B cell (primary cell): ENCODE data around the gene LHX2. TPM values are rescaled to one million over a fixed set of nuclear protein-coding genes. Genes with fewer than 3 reads are reported as not detected.
A peak's percentile ranks its signal among the peaks of the same experiment; 100 is the strongest.

Experiments used
- ATAC-seq: fragments of 200-7000 bp; cut with Tn5 transposase; one replicate; pipeline ENCODE4 v1.10.0; 2021; ENCODE audit warnings: low read depth, mild to moderate bottlenecking, moderate number of reproducible peaks, moderate library complexity
- CTCF ChIA-PET: fragments of 350-600 bp; sonication (Branson Sonifier 250); formaldehyde crosslinking; loops from one replicate; lab custom pipeline; 2021; ENCODE audit warnings: antibody characterized with exemption, inconsistent platforms; lab: Charles Lee
- POLR2A ChIA-PET: fragments of 350-600 bp; sonication (Branson Sonifier 250); formaldehyde crosslinking; loops from one replicate; lab custom pipeline; 2021; ENCODE audit warnings: antibody characterized with exemption; lab: Charles Lee
- DNase-seq: peaks from one replicate; pipeline ENCODE4 v3.0.0; 2013
- H2AFZ ChIP-seq: 2 replicates; pipeline ENCODE4 v1.6.1; 2012; ENCODE audit warnings: mild to moderate bottlenecking, low read depth, low read length; ENCODE audit not compliant: insufficient read depth, poor library complexity, severe bottlenecking
- H3K27ac ChIP-seq, 2 donors: 1 replicate in 1 of 2; 2 replicates in 1 of 2; pipeline ENCODE4 v1.5.1; 2012 to 2013; ENCODE audit warnings: low read length in 2 of 2, mild to moderate bottlenecking in 2 of 2, moderate library complexity in 1 of 2
- H3K27me3 ChIP-seq, 4 experiments: fragments of 200-600 bp in 1 of 4; sonication (generic) in 1 of 4; replicated peaks in 1 of 4; 1 replicate in 2 of 4; 2 replicates in 2 of 4; pipeline versions ENCODE4 v1.6.1 to v1.7.0; 2013 to 2016; ENCODE audit warnings: low read length in 3 of 4, mild to moderate bottlenecking in 2 of 4, mixed read lengths in 1 of 4, moderate library complexity in 1 of 4; ENCODE audit not compliant: insufficient read depth in 4 of 4, control insufficient read depth in 3 of 4; ENCODE audit errors: control extremely low read depth in 1 of 4
- H3K36me3 ChIP-seq, 2 experiments: replicated peaks in 1 of 2; 1 replicate in 1 of 2; 2 replicates in 1 of 2; pipeline versions ENCODE4 v1.6.1 to v1.7.1; 2013; ENCODE audit warnings: low read length in 1 of 2; ENCODE audit not compliant: insufficient read depth in 2 of 2, control insufficient read depth in 1 of 2; ENCODE audit errors: control extremely low read depth in 1 of 2, extremely low read depth in 1 of 2
- H3K4me1 ChIP-seq, 2 donors: fragments of 200-600 bp in 1 of 2; sonication (generic) in 1 of 2; 1 replicate in 1 of 2; 2 replicates in 1 of 2; pipeline versions ENCODE4 v1.5.1 to v1.6.1; 2013 to 2017; ENCODE audit warnings: low read length in 2 of 2; ENCODE audit not compliant: control insufficient read depth in 2 of 2, insufficient read depth in 2 of 2
- H3K4me2 ChIP-seq: replicated peaks from 2 replicates; pipeline ENCODE3; 2012; ENCODE audit warnings: mild to moderate bottlenecking, low read depth, low read length; ENCODE audit not compliant: poor library complexity, severe bottlenecking
- H3K4me3 ChIP-seq, 5 experiments: fragments of 200-600 bp in 1 of 5; sonication (generic) in 1 of 5; 1 replicate in 3 of 5; 2 replicates in 2 of 5; pipeline versions ENCODE4 v1.5.1 to v1.7.0; 2011 to 2016; ENCODE audit warnings: low read length in 4 of 5, mild to moderate bottlenecking in 4 of 5, low read depth in 2 of 5, control low read depth in 1 of 5, moderate library complexity in 1 of 5; ENCODE audit not compliant: insufficient read depth in 1 of 5; ENCODE audit errors: control extremely low read depth in 1 of 5, extremely low read depth in 1 of 5
- H3K79me2 ChIP-seq: fragments of 200-600 bp; sonication (generic); one replicate; pipeline ENCODE4 v1.6.0; 2016; ENCODE audit warnings: low read length; ENCODE audit not compliant: control insufficient read depth, insufficient read depth
- H3K9ac ChIP-seq: fragments of 200-600 bp; sonication (generic); 2 replicates; pipeline ENCODE4 v1.6.1; 2017; ENCODE audit warnings: mild to moderate bottlenecking, low read length, moderate library complexity
- H3K9me3 ChIP-seq, 3 donors: one replicate each; pipeline versions ENCODE4 v1.6.1 to v1.7.1; 2013; ENCODE audit warnings: low read length in 2 of 3; ENCODE audit not compliant: control insufficient read depth in 2 of 3, insufficient read depth in 1 of 3; ENCODE audit errors: control extremely low read depth in 1 of 3
- H4K20me1 ChIP-seq: 2 replicates; pipeline ENCODE4 v1.6.0; 2012; ENCODE audit warnings: mild to moderate bottlenecking, low read length; ENCODE audit not compliant: insufficient read depth, control insufficient read depth, poor library complexity, severe bottlenecking
- H3K27ac Mint-ChIP-seq: one replicate; pipeline ENCODE4 v1.8.0; 2021; ENCODE audit warnings: mixed read lengths
- H3K27me3 Mint-ChIP-seq: one replicate; pipeline ENCODE4 v1.8.0; 2021; ENCODE audit warnings: mixed read lengths
- H3K4me1 Mint-ChIP-seq: one replicate; pipeline ENCODE4 v1.8.0; 2021; ENCODE audit warnings: mixed read lengths
- H3K4me3 Mint-ChIP-seq: one replicate; pipeline ENCODE4 v1.8.0; 2021; ENCODE audit warnings: mixed read lengths
- H3K9me3 Mint-ChIP-seq: one replicate; pipeline ENCODE4 v1.8.0; 2022; ENCODE audit warnings: mixed read lengths; ENCODE audit not compliant: insufficient read depth
- CTCF ChIP-seq: fragments of 200-600 bp; IDR thresholded peaks from one replicate; pipeline ENCODE4 v1.8.0; 2022; ENCODE audit warnings: antibody characterized with exemption, mild to moderate bottlenecking
- EZH2 ChIP-seq: IDR thresholded peaks from 2 replicates; pipeline ENCODE4 v1.6.1; 2012; ENCODE audit warnings: borderline replicate concordance, low read depth, mild to moderate bottlenecking, moderate library complexity, low read length; ENCODE audit not compliant: insufficient read depth, poor library complexity, severe bottlenecking
- WGBS: methylation state at CpG from one replicate; pipeline ENCODE4 v1.1.5; 2013; ENCODE audit warnings: missing lambda C conversion rate; ENCODE audit not compliant: insufficient coverage; 5-methylcytosine and 5-hydroxymethylcytosine counted together
- intact Hi-C: fragments of 100-400 bp; cut with micrococcal nuclease; formaldehyde crosslinking; loops from one replicate; pipeline ENCODE4 v1.10.0; 2022
- polyA plus RNA-seq: library from polyadenylated mRNA; depleted of rRNA; stranded (reverse); fragments of >200 nt; gene quantifications from 2 replicates; pipeline ENCODE4 v1.2.3, GENCODE V29; 2012
- total RNA-seq, 2 donors: library from RNA; stranded (reverse); fragments of 120-200 nt in 1 of 2; gene quantifications; 1 replicate in 1 of 2; 2 replicates in 1 of 2; pipeline versions ENCODE4 v1.2.3 to v1.2.4, GENCODE V29; 2013 to 2022

Gene LHX2
- total and polyA plus RNA-seq, 2 donors (not counting 1 experiment from before 2014, with no cell fraction given), result 0.66 TPM; not detected in 1

GRCh38 chr9:124007565-124008302, 3.8 kb upstream of the LHX2 start:
- no peak for TF ChIP-seq EZH2
- no peak for TF ChIP-seq CTCF
- WGBS, result 5% methylated on average over 15 of the region's 25 CpGs
- H3K4me2 ChIP-seq, result peak overlapping the region; percentile 73
- ChIA-PET POLR2A (no interaction called here), CTCF (interaction anchor here (1.6 kb wide), 1 partner anchor 464 kb away, joined by 3 read pairs; no protein-coding TSS in a partner anchor)
- H3K4me1 Mint-ChIP-seq, result peaks cover 45% of the 10 kb centered on the region
- no peaks in the 10 kb centered on the region for H3K79me2 ChIP-seq
- peaks cover 74% of the 10 kb centered on the region for H3K27me3 Mint-ChIP-seq
- H3K4me1 ChIP-seq, result peaks cover 57 to 68% of the 10 kb centered on the region in 2 donors
- no peaks in the 10 kb centered on the region for H3K36me3 ChIP-seq
- intact Hi-C loops, result no loop called here
- H3K9me3 Mint-ChIP-seq, result no peaks in the 10 kb centered on the region
- H4K20me1 ChIP-seq, result no peaks in the 10 kb centered on the region
- H3K27ac ChIP-seq, result no peak overlapping the region
- peak overlapping the region; percentile 64 for H3K27ac Mint-ChIP-seq
- no peak for ATAC-seq
- DNase-seq, result peak; percentile 41
- peaks cover 3 to 93% (median 85%) of the 10 kb centered on the region in 4 experiments for H3K27me3 ChIP-seq
- peaks cover 4 to 50% (median 14%) of the 10 kb centered on the region in 3 donors for H3K9me3 ChIP-seq
- peak overlapping the region; percentile 16 for H3K9ac ChIP-seq
- no peak overlapping the region for H3K4me3 ChIP-seq
- no peak overlapping the region for H2AFZ ChIP-seq
- H3K4me3 Mint-ChIP-seq, result peak overlapping the region; percentile 66

DNA sequence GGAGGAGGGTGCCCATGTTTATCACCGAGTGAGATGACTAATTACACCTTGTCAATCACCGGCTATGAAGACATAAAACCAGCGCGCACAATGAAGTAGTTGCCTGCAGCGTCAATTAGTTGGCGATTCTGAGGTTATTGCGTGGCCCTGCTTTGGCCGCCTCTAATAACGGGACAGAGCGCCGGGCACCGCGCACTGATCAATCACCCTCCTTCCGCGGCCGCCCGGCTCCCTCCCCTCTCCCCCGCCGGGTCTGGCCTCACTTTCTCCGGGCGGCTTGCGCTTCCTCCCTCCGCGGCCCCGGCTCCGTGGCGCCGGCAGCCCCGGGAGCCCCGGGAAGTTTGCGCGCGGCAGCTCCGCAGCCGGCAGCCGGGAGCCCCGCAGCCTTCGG, 3.3 kb upstream of the LHX2 start:
- Histone ChIP-seq H2AFZ (no peak overlapping the region), H4K20me1 (no peaks in the 10 kb centered on the region), H3K4me2 (peak overlapping the region; percentile 73), H3K4me3 (no peak overlapping the region), H3K79me2 (no peaks in the 10 kb centered on the region), H3K4me1 (peaks cover 63 to 74% of the 10 kb centered on the region in 2 donors), H3K27ac (no peak overlapping the region), H3K9me3 (peaks cover 4 to 56% (median 14%) of the 10 kb centered on the region in 3 donors), H3K27me3 (peaks cover 3 to 96% (median 85%) of the 10 kb centered on the region in 4 experiments), H3K9ac (peak overlapping the region; percentile 16), H3K36me3 (no peaks in the 10 kb centered on the region)
- intact Hi-C loops, result no loop called here
- ATAC-seq (no peak), DNase-seq (peak; percentile 64)
- TF ChIP-seq CTCF, result no peak
- no peak for TF ChIP-seq EZH2
- Mint-ChIP-seq H3K4me1 (peaks cover 47% of the 10 kb centered on the region), H3K9me3 (no peaks in the 10 kb centered on the region), H3K27ac (peak overlapping the region; percentile 64), H3K27me3 (peaks cover 71% of the 10 kb centered on the region), H3K4me3 (peak overlapping the region; percentile 66)
- ChIA-PET POLR2A (no interaction called here), CTCF (interaction anchor here (1.6 kb wide), 1 partner anchor 464 kb away, joined by 3 read pairs; no protein-coding TSS in a partner anchor)
- 5% methylated on average over 38 of the region's 38 CpGs for WGBS
